ENCODE measurements around the gene COA8. TPM values are rescaled to one million over a fixed set of nuclear protein-coding genes. Genes with fewer than 3 reads are reported as not detected.
A peak's percentile ranks its signal among the peaks of the same experiment; 100 is the strongest.

COA8 gene
- total and polyA plus RNA-seq, 2 of the 13 experiments (the other 11 are each of a cell fraction or from before 2014, with no cell fraction given) = 10.9 to 25.1 TPM

- TF ChIP-seq RNF2 (conservative IDR thresholded peaks at IDR 0.05; ENCODE audit: low read depth) (no peak), ZNF205 (CRISPR knock-in tag; IDR thresholded peaks at IDR 0.05) (no peak), TGIF2 (CRISPR knock-in tag; IDR thresholded peaks at IDR 0.05) (0 out of 2 replicates have a peak, but pooled peaks have one; percentile 26), FOXO1 (CRISPR knock-in tag; IDR thresholded peaks at IDR 0.05) (peak; percentile 22; the same call in 1 of the 2 replicates), HMGXB4 (CRISPR knock-in tag; IDR thresholded peaks at IDR 0.05; ENCODE audit: borderline replicate concordance in 1 of 2, low read depth in 1 of 2) (peak; percentile 16 to 71; a peak in 3 of 4 replicates), TFAP4 (IDR thresholded peaks at IDR 0.05; ENCODE audit: borderline replicate concordance, low read depth) (no peak; the same call in 1 of the 2 replicates), MZF1 (CRISPR knock-in tag; IDR thresholded peaks at IDR 0.05; ENCODE audit: borderline replicate concordance) (no peak), E2F2 (CRISPR knock-in tag; IDR thresholded peaks at IDR 0.05; ENCODE audit: borderline replicate concordance) (no peak), ARNT2 (CRISPR knock-in tag; IDR thresholded peaks at IDR 0.05; ENCODE audit: low read depth) (0 out of 2 replicates have a peak, but pooled peaks have one; percentile 78), CCAR2 (optimal IDR thresholded peaks at IDR 0.05; ENCODE audit: low read depth, low read length) (no peak), CSRNP1 (CRISPR knock-in tag; IDR thresholded peaks at IDR 0.05) (no peak), HMG20B (CRISPR knock-in tag; conservative IDR thresholded peaks at IDR 0.05) (no peak), KLF13 (CRISPR knock-in tag; IDR thresholded peaks at IDR 0.05) (no peak), ZNF501 (CRISPR knock-in tag; IDR thresholded peaks at IDR 0.05) (0 out of 2 replicates have a peak, but pooled peaks have one; percentile 6), HDAC1 (CRISPR knock-in tag; IDR thresholded peaks at IDR 0.05) (peak; percentile 86), ZFP36L2 (CRISPR knock-in tag; IDR thresholded peaks at IDR 0.05) (no peak), ZSCAN25 (CRISPR knock-in tag; IDR thresholded peaks at IDR 0.05) (peak; percentile 54; the same call in 1 of the 2 replicates), STAT5B (CRISPR knock-in tag; IDR thresholded peaks at IDR 0.05) (no peak), KLF6 (CRISPR knock-in tag; IDR thresholded peaks at IDR 0.05) (peak; percentile 72; the same call in 1 of the 2 replicates), ZNF337 (CRISPR knock-in tag; IDR thresholded peaks at IDR 0.05; ENCODE audit: borderline replicate concordance, low read depth) (0 out of 2 replicates have a peak, but pooled peaks have one; percentile 29), ZNF232 (CRISPR knock-in tag; IDR thresholded peaks at IDR 0.05; ENCODE audit: borderline replicate concordance) (no peak), NR2F6 (IDR thresholded peaks at IDR 0.05) (no peak), NR2F6 (CRISPR knock-in tag; IDR thresholded peaks at IDR 0.05) (0 out of 2 replicates have a peak, but pooled peaks have one; percentile 13), ZNF331 (CRISPR knock-in tag; IDR thresholded peaks at IDR 0.05) (no peak), TAF1 (CRISPR knock-in tag; IDR thresholded peaks at IDR 0.05) (peak; percentile 67)
Observed at GRCh38 chr14:103562429-103563225, at the start of gene COA8, which contains the start of gene BAG5 (continued).

Data from HepG2 (cell line).